SK-N-SH (cell line): ENCODE measurements around the gene LDB1. TPM values are rescaled to one million over a fixed set of nuclear protein-coding genes. Genes with fewer than 3 reads are reported as not detected.

Experiments
- CTCF ChIA-PET: fragments of 300-600, 350-600 bp; formaldehyde crosslinking; extraction: SDS; loops from one replicate; lab custom pipeline; 2021; lab: Yijun Ruan, JAX
- POLR2A ChIA-PET: fragments of 350-600 bp; sonication (Branson Sonifier 250); formaldehyde crosslinking; extraction: SDS; loops from one replicate; lab custom pipeline; 2020; ENCODE audit warnings: antibody characterized with exemption, inconsistent platforms; lab: Yijun Ruan, JAX
- DNase-seq: peaks from one replicate; pipeline ENCODE4 v3.0.0; 2012
- H2AFZ ChIP-seq: fragments of 200-600 bp; sonication (generic); 2 replicates; pipeline ENCODE4 v1.8.1; 2016; ENCODE audit warnings: antibody characterized with exemption, mild to moderate bottlenecking, low read depth
- H3F3A ChIP-seq: fragments of 200-600 bp; sonication (generic); replicated peaks from 2 replicates; pipeline ENCODE3; 2016; ENCODE audit warnings: antibody characterized with exemption, mild to moderate bottlenecking; ENCODE audit not compliant: insufficient read depth
- H3K27ac ChIP-seq, 2 experiments: fragments of 200-500 bp in 1 of 2; fragments of 200-600 bp in 1 of 2; sonication (Bioruptor generic) in 1 of 2; sonication (generic), shearing (Covaris generic) in 1 of 2; 2 replicates each; pipeline versions ENCODE4 v1.5.1 to v1.6.1; 2014 to 2016; ENCODE audit warnings: low read depth in 2 of 2, inconsistent platforms in 1 of 2, low read length in 1 of 2, mild to moderate bottlenecking in 1 of 2, mixed read lengths in 1 of 2
- H3K27me3 ChIP-seq: fragments of 200-600 bp; sonication (generic), shearing (Covaris generic); 2 replicates; pipeline ENCODE4 v1.6.1; 2016; ENCODE audit warnings: mixed run types; ENCODE audit not compliant: insufficient read depth
- H3K36me3 ChIP-seq, 2 experiments: fragments of 200-500 bp in 1 of 2; fragments of 200-600 bp in 1 of 2; sonication (Bioruptor generic) in 1 of 2; sonication (generic) in 1 of 2; replicated peaks in 1 of 2; 2 replicates each; pipeline versions ENCODE3 to v1.5.1; 2014 to 2016; ENCODE audit warnings: low read length in 1 of 2, mild to moderate bottlenecking in 1 of 2; ENCODE audit not compliant: insufficient read depth in 2 of 2, control insufficient read depth in 1 of 2
- H3K4me1 ChIP-seq, 2 experiments: fragments of 200-500 bp in 1 of 2; fragments of 200-600 bp in 1 of 2; sonication (Bioruptor generic) in 1 of 2; sonication (generic), shearing (Covaris generic) in 1 of 2; 2 replicates each; pipeline versions ENCODE4 v1.5.1 to v1.6.1; 2014 to 2016; ENCODE audit warnings: low read depth in 1 of 2, low read length in 1 of 2, mixed run types in 1 of 2; ENCODE audit not compliant: insufficient read depth in 2 of 2, control insufficient read depth in 1 of 2
- H3K4me2 ChIP-seq: fragments of 200-600 bp; sonication (generic), shearing (Covaris generic); 2 replicates; pipeline ENCODE4 v1.6.1; 2017; ENCODE audit warnings: mixed run types
- H3K4me3 ChIP-seq, 2 experiments: fragments of 200-500 bp in 1 of 2; fragments of 200-600 bp in 1 of 2; sonication (Bioruptor generic) in 1 of 2; sonication (generic), shearing (Covaris generic) in 1 of 2; 2 replicates each; pipeline versions ENCODE4 v1.5.1 to v1.8.1; 2014 to 2016; ENCODE audit warnings: low read depth in 2 of 2, inconsistent platforms in 1 of 2, low read length in 1 of 2, mild to moderate bottlenecking in 1 of 2, mixed read lengths in 1 of 2, moderate library complexity in 1 of 2
- H3K79me2 ChIP-seq: fragments of 200-600 bp; sonication (generic); 2 replicates; pipeline ENCODE4 v1.8.1; 2017; ENCODE audit warnings: mild to moderate bottlenecking; ENCODE audit not compliant: insufficient read depth
- H3K9ac ChIP-seq: fragments of 200-600 bp; sonication (generic); 2 replicates; pipeline ENCODE4 v1.6.1; 2017; ENCODE audit warnings: mixed run types
- H3K9me2 ChIP-seq: fragments of 200-600 bp; sonication (generic); 2 replicates; pipeline ENCODE4 v1.6.1; 2017; ENCODE audit warnings: mixed run types
- H3K9me3 ChIP-seq: fragments of 200-600 bp; sonication (generic); 2 replicates; pipeline ENCODE4 v1.6.1; 2017; ENCODE audit warnings: mixed run types, mild to moderate bottlenecking, moderate library complexity
- H4K20me1 ChIP-seq: fragments of 200-600 bp; sonication (generic); 2 replicates; pipeline ENCODE4 v1.6.1; 2017; ENCODE audit warnings: mild to moderate bottlenecking, mixed run types; ENCODE audit not compliant: insufficient read depth
- CHD2 ChIP-seq: fragments of 150-350 bp; IDR thresholded peaks from 2 replicates; pipeline ENCODE4 v1.6.1; 2018; ENCODE audit warnings: low read length; ENCODE audit not compliant: partially characterized antibody
- ELF1 ChIP-seq: IDR thresholded peaks from 2 replicates; pipeline ENCODE4 v1.4.0; 2012
- EZH2phosphoT487 ChIP-seq: fragments of 200-600 bp; sonication (generic); IDR thresholded peaks from 2 replicates; pipeline ENCODE4 v1.6.1; 2017; ENCODE audit warnings: low read depth, mixed run types, mild to moderate bottlenecking, antibody characterized with exemption, moderate library complexity, borderline replicate concordance
- FOXJ3 ChIP-seq: sonication (generic); formaldehyde crosslinking; IDR thresholded peaks from 2 replicates; pipeline ENCODE4 v1.5.1; 2020; ENCODE audit warnings: mild to moderate bottlenecking, missing genetic modification reagents
- FOXM1 ChIP-seq: IDR thresholded peaks from 2 replicates; pipeline ENCODE4 v1.4.0; 2012; ENCODE audit warnings: low read depth, mild to moderate bottlenecking
- GATA2 ChIP-seq: sonication (generic); formaldehyde crosslinking; IDR thresholded peaks from 2 replicates; pipeline ENCODE4 v1.5.0; 2020; ENCODE audit warnings: mild to moderate bottlenecking, missing genetic modification reagents
- JUND ChIP-seq: IDR thresholded peaks from 2 replicates; pipeline ENCODE4 v1.4.0; 2012
- MEF2A ChIP-seq: IDR thresholded peaks from 2 replicates; pipeline ENCODE4 v1.4.0; 2012; ENCODE audit warnings: low read depth, borderline replicate concordance
- NFIC ChIP-seq: IDR thresholded peaks from 2 replicates; pipeline ENCODE4 v1.4.0; 2012; ENCODE audit warnings: borderline replicate concordance
- NRF1 ChIP-seq: IDR thresholded peaks from 2 replicates; pipeline ENCODE4 v1.6.1; 2012; ENCODE audit warnings: low read depth, mild to moderate bottlenecking, low read length
- RCOR1 ChIP-seq: fragments of 150-350 bp; IDR thresholded peaks from 2 replicates; pipeline ENCODE4 v1.6.1; 2017; ENCODE audit warnings: antibody characterized with exemption, low read length
- SIN3A ChIP-seq: IDR thresholded peaks from 2 replicates; pipeline ENCODE4 v1.6.1; 2012; ENCODE audit warnings: low read depth, mild to moderate bottlenecking, low read length, moderate library complexity, borderline replicate concordance
- SMC3 ChIP-seq: IDR thresholded peaks from 2 replicates; pipeline ENCODE4 v1.6.1; 2012; ENCODE audit warnings: low read depth, low read length, improper control_type of control experiment
- TAF1 ChIP-seq: IDR thresholded peaks from 2 replicates; pipeline ENCODE4 v1.6.1; 2012; ENCODE audit warnings: low read depth, mild to moderate bottlenecking, low read length, moderate library complexity, borderline replicate concordance
- TEAD4 ChIP-seq: IDR thresholded peaks from 2 replicates; pipeline ENCODE4 v1.4.0; 2012; ENCODE audit warnings: mild to moderate bottlenecking, borderline replicate concordance; ENCODE audit not compliant: insufficient read depth
- WGBS: methylation state at CpG from one replicate; pipeline ENCODE4 v1.1.6; 2017; ENCODE audit warnings: low lambda C conversion rate; 5-methylcytosine and 5-hydroxymethylcytosine counted together
- polyA plus RNA-seq, 3 experiments: library from polyadenylated mRNA; depleted of rRNA; stranded (reverse); fragments of >200 nt; gene quantifications; 2 replicates each; pipeline ENCODE4 v1.2.3, GENCODE V29; 2012
- TF ChIP-seq, protein P1 (sequence below): IDR thresholded peaks from 2 replicates; pipeline ENCODE4 v1.6.1; 2012; ENCODE audit warnings: mild to moderate bottlenecking, low read depth, low read length, moderate library complexity
- TF ChIP-seq, protein P2 (sequence below): fragments of 150-350 bp; IDR thresholded peaks from 2 replicates; pipeline ENCODE4 v1.6.1; 2017; ENCODE audit warnings: antibody characterized with exemption, low read length, low read depth, borderline replicate concordance
- TF ChIP-seq, protein P3 (sequence below): IDR thresholded peaks from 2 replicates; pipeline ENCODE4 v1.4.0; 2012; ENCODE audit warnings: low read depth, borderline replicate concordance
- TF ChIP-seq, protein P4 (sequence below): IDR thresholded peaks from 2 replicates; pipeline ENCODE4; 2012

The LDB1 gene
- polyA plus RNA-seq, 1 of the 3 experiments (the other 2 are of a cell fraction), result 85.9 TPM

DNA sequence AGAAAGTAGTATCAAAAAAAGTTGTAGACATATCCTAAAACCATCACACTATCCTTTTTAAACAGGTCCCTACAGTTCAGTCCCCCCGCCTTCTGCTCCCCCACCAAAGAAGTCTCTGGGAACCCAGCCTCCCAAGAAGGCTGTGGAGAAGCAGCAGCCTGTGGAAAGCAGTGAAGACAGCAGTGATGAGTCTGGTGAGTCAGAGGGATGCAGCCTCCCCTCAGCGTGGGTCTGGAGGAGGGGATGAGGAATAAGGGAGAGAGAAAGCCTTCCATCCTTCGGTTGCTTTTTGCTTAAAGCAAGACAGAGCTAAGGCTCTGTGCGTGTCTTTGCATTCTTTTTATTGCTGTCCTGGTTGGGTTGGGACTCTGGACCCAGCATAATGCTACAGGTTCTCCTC lies 39.7 kb upstream of the LDB1 start (continued):
- TF ChIP-seq, protein P1, sequence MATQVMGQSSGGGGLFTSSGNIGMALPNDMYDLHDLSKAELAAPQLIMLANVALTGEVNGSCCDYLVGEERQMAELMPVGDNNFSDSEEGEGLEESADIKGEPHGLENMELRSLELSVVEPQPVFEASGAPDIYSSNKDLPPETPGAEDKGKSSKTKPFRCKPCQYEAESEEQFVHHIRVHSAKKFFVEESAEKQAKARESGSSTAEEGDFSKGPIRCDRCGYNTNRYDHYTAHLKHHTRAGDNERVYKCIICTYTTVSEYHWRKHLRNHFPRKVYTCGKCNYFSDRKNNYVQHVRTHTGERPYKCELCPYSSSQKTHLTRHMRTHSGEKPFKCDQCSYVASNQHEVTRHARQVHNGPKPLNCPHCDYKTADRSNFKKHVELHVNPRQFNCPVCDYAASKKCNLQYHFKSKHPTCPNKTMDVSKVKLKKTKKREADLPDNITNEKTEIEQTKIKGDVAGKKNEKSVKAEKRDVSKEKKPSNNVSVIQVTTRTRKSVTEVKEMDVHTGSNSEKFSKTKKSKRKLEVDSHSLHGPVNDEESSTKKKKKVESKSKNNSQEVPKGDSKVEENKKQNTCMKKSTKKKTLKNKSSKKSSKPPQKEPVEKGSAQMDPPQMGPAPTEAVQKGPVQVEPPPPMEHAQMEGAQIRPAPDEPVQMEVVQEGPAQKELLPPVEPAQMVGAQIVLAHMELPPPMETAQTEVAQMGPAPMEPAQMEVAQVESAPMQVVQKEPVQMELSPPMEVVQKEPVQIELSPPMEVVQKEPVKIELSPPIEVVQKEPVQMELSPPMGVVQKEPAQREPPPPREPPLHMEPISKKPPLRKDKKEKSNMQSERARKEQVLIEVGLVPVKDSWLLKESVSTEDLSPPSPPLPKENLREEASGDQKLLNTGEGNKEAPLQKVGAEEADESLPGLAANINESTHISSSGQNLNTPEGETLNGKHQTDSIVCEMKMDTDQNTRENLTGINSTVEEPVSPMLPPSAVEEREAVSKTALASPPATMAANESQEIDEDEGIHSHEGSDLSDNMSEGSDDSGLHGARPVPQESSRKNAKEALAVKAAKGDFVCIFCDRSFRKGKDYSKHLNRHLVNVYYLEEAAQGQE, result no peak
- TF ChIP-seq FOXJ3 (CRISPR knock-in tag) (no peak), JUND (no peak), SIN3A (no peak), CHD2 (no peak)

DNA sequence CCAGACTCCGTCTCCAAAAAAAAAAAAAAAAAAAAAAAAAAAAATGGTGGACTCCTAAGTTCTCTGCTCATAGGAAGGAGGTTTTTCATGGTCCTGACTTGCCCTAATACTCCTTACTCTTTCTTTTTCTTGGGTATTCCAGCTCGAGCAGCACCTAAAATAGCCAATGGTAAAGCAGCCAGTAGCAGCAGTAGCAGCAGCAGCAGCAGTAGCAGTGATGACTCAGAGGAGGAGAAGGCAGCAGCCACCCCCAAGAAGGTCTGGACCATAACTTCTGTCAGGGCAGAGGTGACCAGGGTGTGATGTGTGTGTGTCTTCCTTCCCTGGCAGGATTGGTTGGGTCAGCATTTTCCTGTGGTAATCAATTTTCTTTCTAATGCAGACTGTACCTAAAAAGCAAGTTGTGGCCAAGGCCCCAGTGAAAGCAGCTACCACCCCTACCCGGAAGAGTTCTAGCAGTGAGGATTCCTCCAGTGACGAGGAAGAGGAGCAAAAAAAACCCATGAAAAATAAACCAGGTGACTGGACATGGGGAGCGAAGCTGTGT lies 39.0 kb upstream of the LDB1 start:
- Histone ChIP-seq H3K4me1 (no peaks in the 10 kb centered on the region), H3K4me2 (no peak overlapping the region), H3K27ac (no peak overlapping the region), H3K9ac (no peak overlapping the region), H3K9me3 (no peaks in the 10 kb centered on the region), H3K4me3 (no peak overlapping the region), H2AFZ (no peak overlapping the region), H4K20me1 (peaks cover 32% of the 10 kb centered on the region), H3F3A (peaks cover 3% of the 10 kb centered on the region), H3K9me2 (no peaks in the 10 kb centered on the region)
- CTCF ChIA-PET, result interaction anchor here (1.0 to 5.2 kb wide), 5 partner anchors 10 to 240 kb away, joined by 3 to 45 read pairs (median 4); no protein-coding TSS in a partner anchor
- TF ChIP-seq RCOR1, result no peak
- TF ChIP-seq SMC3, result no peak
- no peak for TF ChIP-seq NRF1
- no peak for TF ChIP-seq MEF2A
- no peak for TF ChIP-seq NFIC
- TF ChIP-seq FOXM1, result no peak
- TF ChIP-seq, protein P2, sequence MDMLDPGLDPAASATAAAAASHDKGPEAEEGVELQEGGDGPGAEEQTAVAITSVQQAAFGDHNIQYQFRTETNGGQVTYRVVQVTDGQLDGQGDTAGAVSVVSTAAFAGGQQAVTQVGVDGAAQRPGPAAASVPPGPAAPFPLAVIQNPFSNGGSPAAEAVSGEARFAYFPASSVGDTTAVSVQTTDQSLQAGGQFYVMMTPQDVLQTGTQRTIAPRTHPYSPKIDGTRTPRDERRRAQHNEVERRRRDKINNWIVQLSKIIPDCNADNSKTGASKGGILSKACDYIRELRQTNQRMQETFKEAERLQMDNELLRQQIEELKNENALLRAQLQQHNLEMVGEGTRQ, result no peak
- no peak for TF ChIP-seq TEAD4
- TF ChIP-seq EZH2phosphoT487, result no peak
- no peak for TF ChIP-seq GATA2
- TF ChIP-seq ELF1, result no peak
- TF ChIP-seq, protein P3, sequence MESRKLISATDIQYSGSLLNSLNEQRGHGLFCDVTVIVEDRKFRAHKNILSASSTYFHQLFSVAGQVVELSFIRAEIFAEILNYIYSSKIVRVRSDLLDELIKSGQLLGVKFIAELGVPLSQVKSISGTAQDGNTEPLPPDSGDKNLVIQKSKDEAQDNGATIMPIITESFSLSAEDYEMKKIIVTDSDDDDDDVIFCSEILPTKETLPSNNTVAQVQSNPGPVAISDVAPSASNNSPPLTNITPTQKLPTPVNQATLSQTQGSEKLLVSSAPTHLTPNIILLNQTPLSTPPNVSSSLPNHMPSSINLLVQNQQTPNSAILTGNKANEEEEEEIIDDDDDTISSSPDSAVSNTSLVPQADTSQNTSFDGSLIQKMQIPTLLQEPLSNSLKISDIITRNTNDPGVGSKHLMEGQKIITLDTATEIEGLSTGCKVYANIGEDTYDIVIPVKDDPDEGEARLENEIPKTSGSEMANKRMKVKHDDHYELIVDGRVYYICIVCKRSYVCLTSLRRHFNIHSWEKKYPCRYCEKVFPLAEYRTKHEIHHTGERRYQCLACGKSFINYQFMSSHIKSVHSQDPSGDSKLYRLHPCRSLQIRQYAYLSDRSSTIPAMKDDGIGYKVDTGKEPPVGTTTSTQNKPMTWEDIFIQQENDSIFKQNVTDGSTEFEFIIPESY, result no peak
- no peak for TF ChIP-seq TAF1
- TF ChIP-seq SIN3A, result no peak
- TF ChIP-seq, protein P4, sequence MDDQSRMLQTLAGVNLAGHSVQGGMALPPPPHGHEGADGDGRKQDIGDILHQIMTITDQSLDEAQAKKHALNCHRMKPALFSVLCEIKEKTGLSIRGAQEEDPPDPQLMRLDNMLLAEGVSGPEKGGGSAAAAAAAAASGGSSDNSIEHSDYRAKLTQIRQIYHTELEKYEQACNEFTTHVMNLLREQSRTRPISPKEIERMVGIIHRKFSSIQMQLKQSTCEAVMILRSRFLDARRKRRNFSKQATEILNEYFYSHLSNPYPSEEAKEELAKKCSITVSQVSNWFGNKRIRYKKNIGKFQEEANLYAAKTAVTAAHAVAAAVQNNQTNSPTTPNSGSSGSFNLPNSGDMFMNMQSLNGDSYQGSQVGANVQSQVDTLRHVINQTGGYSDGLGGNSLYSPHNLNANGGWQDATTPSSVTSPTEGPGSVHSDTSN, result no peak
- TF ChIP-seq, protein P1, result no peak
- TF ChIP-seq, all 33 proteins: peak for 0
- DNase-seq, result no peak
- H3K79me2 ChIP-seq, result peaks cover 43% of the 10 kb centered on the region
- H3K27me3 ChIP-seq, result no peaks in the 10 kb centered on the region
- WGBS, result 93% methylated on average over 5 of the region's 5 CpGs
- H3K36me3 ChIP-seq, result peaks cover 73 to 83% of the 10 kb centered on the region in 2 experiments
- POLR2A ChIA-PET, result interaction anchor here (0.7 kb wide), 1 partner anchor 11 kb away, joined by 7 read pairs; no protein-coding TSS in a partner anchor
